Trophoblast cell (in vitro differentiated cells and primary cell): ENCODE results near the gene MYO7B.
"Not testable (repeated sequence)": the region's sequence is repeated elsewhere in the genome, so short reads cannot be mapped to it uniquely, and the experiment has no call there.

ENCODE experiments used
- DNase-seq, 2 donors: peaks; one replicate each; pipeline ENCODE4 v3.0.0-alpha.2; 2016
- H2AFZ ChIP-seq: 2 replicates; pipeline ENCODE4 v1.6.1; 2013; ENCODE audit warnings: low read length, moderate library complexity, mild to moderate bottlenecking; ENCODE audit not compliant: insufficient read depth, poor library complexity
- H2AK5ac ChIP-seq: 2 replicates; pipeline ENCODE4 v1.6.1; 2013; ENCODE audit warnings: mild to moderate bottlenecking, low read length
- H2BK120ac ChIP-seq: 2 replicates; pipeline ENCODE4 v1.6.1; 2013; ENCODE audit warnings: low read length, mild to moderate bottlenecking, moderate library complexity; ENCODE audit not compliant: insufficient read depth, poor library complexity
- H2BK12ac ChIP-seq: 2 replicates; pipeline ENCODE4 v1.6.1; 2013; ENCODE audit warnings: mild to moderate bottlenecking, low read length, moderate library complexity
- H2BK5ac ChIP-seq: 2 replicates; pipeline ENCODE4 v1.6.1; 2013; ENCODE audit warnings: low read length, low read depth, moderate library complexity, mild to moderate bottlenecking; ENCODE audit not compliant: poor library complexity
- H3K14ac ChIP-seq: 2 replicates; pipeline ENCODE4 v1.6.1; 2013; ENCODE audit warnings: mild to moderate bottlenecking, low read length
- H3K18ac ChIP-seq: 2 replicates; pipeline ENCODE4 v1.6.1; 2013; ENCODE audit warnings: mild to moderate bottlenecking, low read length
- H3K23ac ChIP-seq: 2 replicates; pipeline ENCODE4 v1.6.1; 2013; ENCODE audit warnings: low read length
- H3K27ac ChIP-seq: 2 replicates; pipeline ENCODE4 v1.5.1; 2013; ENCODE audit warnings: low read depth, mild to moderate bottlenecking, inconsistent platforms, low read length, moderate library complexity
- H3K27me3 ChIP-seq: 2 replicates; pipeline ENCODE4 v1.6.1; 2013; ENCODE audit warnings: inconsistent platforms, mild to moderate bottlenecking, low read length, moderate library complexity; ENCODE audit not compliant: insufficient read depth
- H3K36me3 ChIP-seq, 2 experiments: 1 replicate in 1 of 2; 2 replicates in 1 of 2; pipeline ENCODE4 v1.6.1; 2013; ENCODE audit warnings: low read length in 2 of 2, mild to moderate bottlenecking in 2 of 2, moderate library complexity in 1 of 2; ENCODE audit not compliant: insufficient read depth in 2 of 2, control insufficient read depth in 1 of 2
- H3K4ac ChIP-seq: 2 replicates; pipeline ENCODE4 v1.6.1; 2013; ENCODE audit warnings: low read depth, mild to moderate bottlenecking, low read length, moderate library complexity
- H3K4me1 ChIP-seq, 2 experiments: 1 replicate in 1 of 2; 2 replicates in 1 of 2; pipeline ENCODE4 v1.6.1; 2013; ENCODE audit warnings: low read length in 2 of 2, mild to moderate bottlenecking in 2 of 2, moderate library complexity in 1 of 2; ENCODE audit not compliant: insufficient read depth in 2 of 2, control insufficient read depth in 1 of 2
- H3K4me2 ChIP-seq: 2 replicates; pipeline ENCODE4 v1.6.1; 2013; ENCODE audit warnings: inconsistent platforms, mild to moderate bottlenecking, low read length, moderate library complexity
- H3K4me3 ChIP-seq: 2 replicates; pipeline ENCODE4 v1.5.1; 2013; ENCODE audit warnings: mild to moderate bottlenecking, low read depth, low read length, inconsistent platforms
- H3K79me1 ChIP-seq: one replicate; pipeline ENCODE4 v1.6.1; 2013; ENCODE audit warnings: low read length
- H3K79me2 ChIP-seq: 2 replicates; pipeline ENCODE4 v1.6.1; 2013; ENCODE audit warnings: low read length, mild to moderate bottlenecking; ENCODE audit not compliant: control insufficient read depth, insufficient read depth, poor library complexity
- H3K9ac ChIP-seq: 2 replicates; pipeline ENCODE4 v1.6.1; 2013; ENCODE audit warnings: mild to moderate bottlenecking, low read length
- H3K9me3 ChIP-seq: 2 replicates; pipeline ENCODE4 v1.6.1; 2013; ENCODE audit warnings: low read depth, mild to moderate bottlenecking, control low read depth, inconsistent platforms, low read length; ENCODE audit not compliant: insufficient read depth
- H4K12ac ChIP-seq: 2 replicates; pipeline ENCODE4 v1.6.1; 2013; ENCODE audit warnings: low read depth, mild to moderate bottlenecking, low read length, moderate library complexity
- H4K8ac ChIP-seq: 2 replicates; pipeline ENCODE4 v1.6.1; 2013; ENCODE audit warnings: low read depth, mild to moderate bottlenecking, low read length, moderate library complexity
- H4K91ac ChIP-seq: one replicate; pipeline ENCODE4 v1.6.1; 2013; ENCODE audit warnings: low read depth, mild to moderate bottlenecking, low read length, moderate library complexity
- WGBS: extraction: QIAGEN DNeasy Blood & Tissue Kit; methylation state at CpG from one replicate; pipeline ENCODE4 v1.1.7; 2013; ENCODE audit warnings: missing lambda C conversion rate; ENCODE audit not compliant: insufficient read length, insufficient coverage; ENCODE audit errors: extremely low coverage; 5-methylcytosine and 5-hydroxymethylcytosine counted together

The MYO7B gene

DNA sequence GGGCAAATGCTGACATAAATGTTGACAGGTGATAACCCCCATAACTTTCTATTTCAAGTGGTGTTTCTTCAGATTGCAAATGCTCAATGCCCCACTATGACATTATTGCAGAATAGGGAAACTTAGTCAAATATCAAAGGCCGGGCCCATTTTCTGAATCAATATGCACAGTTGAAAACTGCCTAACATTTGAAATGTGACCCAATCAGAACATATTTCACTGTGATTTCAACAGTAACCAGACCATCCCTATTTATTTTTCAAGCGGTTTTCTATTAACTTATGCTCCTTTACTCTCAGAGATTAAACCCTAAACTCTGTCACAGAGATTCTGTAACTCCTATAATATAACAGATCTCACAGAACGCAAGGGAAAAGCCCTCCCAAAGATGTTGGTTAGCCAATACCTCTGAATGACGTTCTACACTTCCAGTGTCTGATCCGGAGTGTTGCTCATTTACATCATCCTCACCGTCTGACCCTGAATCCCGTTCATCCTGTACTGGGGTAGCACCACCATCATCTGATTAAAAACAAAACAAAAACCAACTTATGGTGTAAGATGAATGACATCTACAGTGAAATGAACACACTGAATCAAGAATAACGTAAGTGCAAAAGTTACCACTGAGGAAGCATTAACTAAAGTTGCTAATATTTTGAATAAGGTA lies 12.1 kb upstream of the MYO7B start:
- Histone ChIP-seq H2AK5ac (no peak overlapping the region), H3K9me3 (no peaks in the 10 kb centered on the region), H3K9ac (no peak overlapping the region), H3K14ac (no peak overlapping the region), H3K18ac (no peak overlapping the region), H3K79me1 (peaks cover 16% of the 10 kb centered on the region), H3K27me3 (no peaks in the 10 kb centered on the region), H3K36me3 (peaks cover 7 to 12% of the 10 kb centered on the region in 2 experiments), H3K79me2 (peaks cover 16% of the 10 kb centered on the region), H3K4ac (no peak overlapping the region), H3K4me1 (peaks cover 2 to 4% of the 10 kb centered on the region in 2 experiments), H3K27ac (no peak overlapping the region), H2AFZ (no peak overlapping the region), H3K4me3 (no peak overlapping the region), H3K4me2 (no peak overlapping the region), H2BK5ac (no peak overlapping the region), H4K12ac (no peak overlapping the region), H2BK120ac (no peak overlapping the region), H4K91ac (no peak overlapping the region), H4K8ac (no peak overlapping the region), H2BK12ac (no peak overlapping the region), H3K23ac (no peak overlapping the region)
- no CpG with 5 or more reads among the region's 8 CpGs for WGBS
- no peak for DNase-seq

GRCh38 chr2:127524198-127524834 lies 11.2 kb upstream of the MYO7B start:
- H3K27me3 ChIP-seq, H2BK5ac ChIP-seq, H3K4me2 ChIP-seq, H3K18ac ChIP-seq, H3K27ac ChIP-seq, H2BK120ac ChIP-seq, H3K4me3 ChIP-seq, H3K9ac ChIP-seq, DNase-seq, H3K23ac ChIP-seq, H4K91ac ChIP-seq, H3K4me1 ChIP-seq, H3K14ac ChIP-seq, H4K12ac ChIP-seq, H2AK5ac ChIP-seq, H2BK12ac ChIP-seq, H3K9me3 ChIP-seq, H4K8ac ChIP-seq, H2AFZ ChIP-seq: not testable (repeated sequence)
- no CpG with 5 or more reads among the region's 7 CpGs for WGBS
- peaks cover 16% of the 10 kb centered on the region for H3K79me1 ChIP-seq
- H3K79me2 ChIP-seq, result peaks cover 16% of the 10 kb centered on the region
- H3K4ac ChIP-seq, result peak overlapping the region; percentile 70
- peaks cover 7 to 10% of the 10 kb centered on the region in 2 experiments for H3K36me3 ChIP-seq

- peak overlapping the region; percentile 92 for H4K12ac ChIP-seq
- peak; percentile 13 to 57 for DNase-seq
- H3K9ac ChIP-seq, result peak overlapping the region; percentile 96
- H3K4ac ChIP-seq, result peak overlapping the region; percentile 94
- peak overlapping the region; percentile 95 for H4K91ac ChIP-seq
- H2BK5ac ChIP-seq, result peak overlapping the region; percentile 80
- H3K79me1 ChIP-seq, result peaks cover 16% of the 10 kb centered on the region
- peaks cover 2 to 4% of the 10 kb centered on the region in 2 experiments for H3K4me1 ChIP-seq
- H3K23ac ChIP-seq, result no peak overlapping the region
- peak overlapping the region; percentile 92 for H3K27ac ChIP-seq
- no peak overlapping the region for H2BK12ac ChIP-seq
- H3K79me2 ChIP-seq, result peaks cover 16% of the 10 kb centered on the region
- no peaks in the 10 kb centered on the region for H3K9me3 ChIP-seq
- peak overlapping the region; percentile 85 for H2BK120ac ChIP-seq
- H3K36me3 ChIP-seq, result peaks cover 7% of the 10 kb centered on the region in 2 experiments
- peak overlapping the region; percentile 95 for H3K14ac ChIP-seq
- peak overlapping the region; percentile 87 for H3K4me2 ChIP-seq
- peak overlapping the region; percentile 89 for H3K18ac ChIP-seq
- peak overlapping the region; percentile 89 for H2AFZ ChIP-seq
- no peaks in the 10 kb centered on the region for H3K27me3 ChIP-seq
- H2AK5ac ChIP-seq, result peak overlapping the region; percentile 55
- H3K4me3 ChIP-seq, result peak overlapping the region; percentile 85
- no CpG with 5 or more reads among the region's 19 CpGs for WGBS
- peak overlapping the region; percentile 95 for H4K8ac ChIP-seq
Measured at GRCh38 chr2:127525691-127526131, 9.8 kb upstream of the MYO7B start.

GRCh38 chr2:127526132-127527000 lies 9.1 kb upstream of the MYO7B start, which contains the start of gene IWS1:
IWS1 (minus strand) TSS chr2:127526489; CDS start chr2:127526208, 281 bp downstream.
- Histone ChIP-seq H2AK5ac (peak within 1 kb of the TSS; percentile 55), H3K36me3 (peaks cover 4 to 7% of the 10 kb centered on the region in 2 experiments), H3K79me2 (peaks cover 16% of the 10 kb centered on the region), H2BK5ac (peak within 1 kb of the TSS; percentile 80), H3K4me2 (peak within 1 kb of the TSS; percentile 87), H3K14ac (peak within 1 kb of the TSS; percentile 95), H4K91ac (peak within 1 kb of the TSS; percentile 95), H3K9ac (peak within 1 kb of the TSS; percentile 96), H3K4me3 (peak within 1 kb of the TSS; percentile 85), H4K8ac (peak within 1 kb of the TSS; percentile 95), H3K79me1 (peaks cover 16% of the 10 kb centered on the region), H3K4me1 (peaks cover 2 to 6% of the 10 kb centered on the region in 2 experiments), H3K18ac (peak within 1 kb of the TSS; percentile 89), H3K27ac (peak within 1 kb of the TSS; percentile 92), H4K12ac (peak within 1 kb of the TSS; percentile 92), H3K27me3 (no peaks in the 10 kb centered on the region), H3K4ac (peak within 1 kb of the TSS; percentile 94), H2BK120ac (peak within 1 kb of the TSS; percentile 85), H3K9me3 (no peaks in the 10 kb centered on the region), H3K23ac (no peak within 1 kb of the TSS), H2AFZ (peak within 1 kb of the TSS; percentile 89), H2BK12ac (peak within 1 kb of the TSS; percentile 30)
- peak; percentile 98 to 99 for DNase-seq
- WGBS, result no CpG with 5 or more reads among the region's 70 CpGs
